NCI-H2196 (cell line): ENCODE measurements around the gene POLR3A.
A peak's percentile ranks its signal among the peaks of the same experiment; 100 is the strongest.

Experiments
- DNase-seq: peaks from one replicate; lab custom pipeline; 2025; ENCODE audit not compliant: unreplicated experiment; lab: John Stamatoyannopoulos, UW

Gene POLR3A

DNA sequence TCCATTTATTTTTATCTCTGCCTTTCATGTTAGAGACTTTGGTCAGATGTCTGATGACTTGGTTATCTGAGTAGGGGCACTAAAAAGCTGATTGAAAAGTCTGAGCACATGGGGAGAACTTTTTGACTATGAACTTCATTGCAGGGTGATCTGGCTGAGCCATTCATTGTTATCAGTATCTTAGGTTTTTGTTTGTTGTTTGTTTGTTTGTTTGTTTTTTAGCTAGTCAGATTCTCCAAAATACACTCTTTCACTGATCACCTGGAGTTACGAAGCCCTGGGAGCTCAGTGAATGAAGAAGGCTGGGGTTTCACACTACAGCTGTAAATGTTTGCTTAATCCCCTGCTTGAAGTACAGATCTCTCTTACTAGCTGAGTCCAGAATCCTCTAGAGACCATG lies 74.2 kb downstream of the POLR3A start:
- DNase-seq, result no peak

GRCh38 chr10:77949167-77949566 lies 80.1 kb downstream of the POLR3A start:
- DNase-seq, result no peak

DNA sequence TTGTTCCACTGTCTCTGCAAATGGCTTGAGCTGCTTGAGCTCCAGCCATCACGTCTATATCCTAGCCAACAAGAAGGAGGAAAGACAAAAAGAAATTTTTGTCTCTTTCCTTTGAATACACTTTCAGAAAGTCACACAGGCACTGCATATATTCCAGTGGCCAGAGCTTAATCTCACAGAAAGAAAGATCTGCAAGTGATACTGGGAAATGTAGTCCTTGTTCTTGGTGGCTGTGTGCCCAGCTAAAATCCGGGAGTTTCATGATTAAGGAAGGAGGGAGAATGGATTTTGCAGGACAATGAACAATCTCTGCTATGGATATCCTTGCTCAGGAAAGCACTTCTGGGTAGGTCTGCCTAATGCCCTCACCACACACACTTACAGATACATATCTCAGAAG lies 83.2 kb downstream of the POLR3A start:
- no peak for DNase-seq

DNA sequence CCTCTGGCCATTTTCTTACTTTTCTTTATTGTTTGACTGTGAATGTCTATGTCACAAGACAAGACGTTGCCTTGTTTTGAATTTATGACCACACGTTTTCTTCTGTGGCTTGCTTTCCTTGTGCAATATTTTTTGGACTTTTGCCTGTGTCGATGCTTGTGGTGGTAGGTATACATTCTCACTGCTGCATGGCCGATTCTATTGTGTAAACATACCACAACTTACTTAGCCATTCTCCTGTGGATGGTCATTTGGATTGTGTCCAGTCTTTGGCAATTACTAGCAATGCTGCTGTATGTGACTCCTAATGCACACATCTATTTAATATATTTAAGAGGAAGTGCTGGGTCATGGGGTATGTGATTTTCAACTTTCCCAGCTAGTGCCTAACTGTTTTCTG lies 84.8 kb downstream of the POLR3A start:
- no peak for DNase-seq

DNA sequence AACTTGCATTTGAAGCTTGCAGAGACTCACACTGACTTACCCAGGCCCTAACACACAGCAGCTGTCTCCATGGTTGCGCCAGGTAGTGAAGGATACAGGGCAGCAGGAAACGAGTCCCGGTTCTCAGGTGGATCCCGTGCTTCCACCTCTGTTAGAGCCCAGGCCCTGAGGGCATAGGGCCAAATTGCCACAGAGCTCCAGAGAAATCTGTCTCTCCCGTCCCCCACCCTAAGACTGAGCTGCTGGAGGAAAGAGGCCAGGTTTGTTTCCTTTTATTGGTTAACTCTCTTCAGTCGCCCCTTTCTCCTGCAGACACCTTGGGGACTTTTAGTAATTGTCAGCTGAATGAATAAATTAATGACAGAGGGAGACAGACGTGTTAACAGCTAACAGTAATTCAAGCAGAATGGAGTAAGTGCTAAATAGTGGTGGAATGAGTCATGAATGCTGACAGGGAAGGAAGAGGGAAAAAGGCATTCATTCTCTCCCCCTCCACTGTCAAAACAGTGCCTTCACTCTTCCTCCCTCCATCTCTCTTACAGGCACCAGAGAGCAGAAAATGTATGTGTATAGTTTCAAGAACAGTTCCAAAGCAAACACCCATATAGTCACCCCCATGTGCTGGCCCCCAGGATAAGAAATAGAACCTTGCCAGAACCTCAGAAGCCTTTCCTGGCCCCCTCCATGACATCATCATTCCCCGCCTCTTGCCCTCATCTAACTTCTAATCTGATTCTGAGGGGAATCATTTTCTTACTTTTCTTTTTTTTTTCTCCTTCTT lies 86.0 kb downstream of the POLR3A start:
- DNase-seq, result peak; percentile 35

DNA sequence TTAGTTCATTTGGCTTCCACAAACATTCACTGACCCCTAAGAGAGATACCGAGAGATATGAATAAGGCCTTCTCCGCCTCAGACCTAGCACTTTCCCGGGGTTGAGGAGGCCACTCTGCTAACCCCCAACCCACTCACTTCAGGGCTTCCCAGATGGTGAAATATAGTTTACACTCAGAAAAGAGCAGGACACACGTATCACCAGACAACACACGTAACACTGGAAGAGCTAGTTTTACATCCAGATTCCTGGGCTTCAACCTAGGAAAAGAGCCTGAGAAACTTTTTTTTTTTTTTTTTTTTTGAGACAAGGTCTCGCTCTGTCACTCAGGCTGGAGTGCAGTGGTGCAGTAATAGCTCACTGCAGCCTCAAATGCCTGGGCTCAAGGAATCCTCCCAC lies 87.5 kb downstream of the POLR3A start:
- DNase-seq, result no peak

DNA sequence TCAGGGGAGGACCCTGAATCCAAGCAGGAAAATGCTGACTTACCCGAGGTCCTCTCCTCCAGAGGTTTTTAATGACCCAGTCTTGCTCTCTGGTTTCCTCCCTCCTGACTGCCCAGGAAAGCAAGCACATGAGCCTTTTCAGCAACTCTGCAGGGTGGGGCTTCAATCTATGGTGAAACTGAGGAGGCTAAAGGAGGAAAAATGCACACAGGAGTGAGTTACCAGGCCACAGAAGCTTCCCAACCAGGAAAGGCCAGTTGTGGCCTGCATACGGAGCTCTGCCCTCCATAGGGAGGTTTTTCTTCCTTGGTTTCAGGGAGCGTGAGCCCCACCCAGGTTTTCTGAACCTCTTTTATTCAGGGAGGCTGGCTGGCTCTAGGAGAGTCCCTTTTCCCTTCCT lies 88.7 kb downstream of the POLR3A start:
- DNase-seq, result no peak

DNA sequence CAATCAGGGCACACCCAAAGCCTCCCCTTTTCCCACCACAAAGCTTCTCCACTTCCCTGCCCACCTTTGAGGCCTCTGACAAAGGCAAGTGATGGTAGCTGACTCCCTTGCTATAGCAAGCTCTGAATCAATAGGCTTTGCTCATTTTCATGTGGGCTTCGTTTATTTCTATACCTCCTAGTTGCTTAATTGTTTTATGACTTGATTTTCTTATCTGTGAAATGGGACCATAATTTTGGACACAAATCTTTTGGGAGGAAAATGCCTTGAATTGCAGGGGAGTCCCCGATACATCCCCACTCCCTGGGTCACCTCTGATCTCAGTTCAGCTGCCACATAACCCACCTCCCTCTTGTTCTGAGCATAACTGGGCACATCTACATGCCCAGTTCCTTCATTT lies 89.1 kb downstream of the POLR3A start:
- no peak for DNase-seq

DNA sequence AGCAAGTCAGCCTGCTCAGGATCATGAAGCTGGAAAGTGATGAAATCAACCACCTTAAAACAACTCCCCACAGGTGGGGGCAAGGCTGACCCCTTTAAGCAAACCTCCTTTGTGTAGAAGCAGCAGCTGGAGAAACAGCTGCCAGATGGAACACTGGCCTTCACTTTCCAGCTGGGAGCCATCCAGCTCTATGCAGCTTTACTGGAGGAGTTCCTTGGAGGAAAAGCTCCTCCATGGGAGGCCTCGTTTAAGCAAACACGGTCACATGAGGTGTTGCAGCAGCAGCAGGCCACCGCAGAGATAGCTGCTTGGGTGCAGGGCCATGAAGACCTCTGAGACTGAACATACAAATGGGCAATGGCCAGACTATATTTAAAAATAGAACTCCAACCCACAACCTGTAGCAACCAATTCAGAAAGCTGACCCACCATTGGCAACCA lies 89.7 kb downstream of the POLR3A start:
- DNase-seq, result peak; percentile 20

- DNase-seq, result no peak
Observed at GRCh38 chr10:77936697-77937567, 92.4 kb downstream of the POLR3A start.

DNA sequence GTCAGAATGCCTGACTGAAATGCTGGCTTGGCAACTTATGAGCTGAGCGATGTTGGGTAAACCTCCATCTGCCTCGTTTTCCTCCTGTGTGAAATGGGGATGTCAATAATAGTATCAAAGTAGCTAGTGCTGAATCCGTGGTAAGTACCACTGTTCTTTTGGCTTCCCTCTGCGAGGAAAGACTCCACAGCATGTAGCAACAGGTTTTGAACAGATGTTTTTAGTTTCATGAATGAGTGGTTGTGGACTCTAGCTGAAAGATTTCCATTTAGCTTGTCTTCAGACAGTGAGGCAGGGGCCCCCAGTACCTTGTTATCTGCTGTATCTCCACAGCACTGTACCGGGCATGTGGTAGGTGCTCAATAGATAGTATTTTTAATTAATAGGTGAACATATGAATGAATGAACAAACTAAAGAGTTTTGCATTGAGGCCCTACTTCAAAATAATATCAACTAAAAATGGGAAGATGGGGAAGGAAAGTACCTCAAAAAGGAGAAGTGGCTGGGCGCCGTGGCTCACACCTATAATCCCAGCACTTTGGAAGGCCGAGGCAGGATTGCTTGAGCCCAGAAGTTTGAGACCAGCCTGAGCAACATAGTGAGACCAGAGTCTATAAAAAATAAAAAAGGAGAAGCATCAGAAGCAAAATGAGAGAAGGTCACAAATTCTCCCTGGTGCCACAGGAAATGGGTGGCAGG lies 97.1 kb downstream of the POLR3A start:
- no peak for DNase-seq

DNA sequence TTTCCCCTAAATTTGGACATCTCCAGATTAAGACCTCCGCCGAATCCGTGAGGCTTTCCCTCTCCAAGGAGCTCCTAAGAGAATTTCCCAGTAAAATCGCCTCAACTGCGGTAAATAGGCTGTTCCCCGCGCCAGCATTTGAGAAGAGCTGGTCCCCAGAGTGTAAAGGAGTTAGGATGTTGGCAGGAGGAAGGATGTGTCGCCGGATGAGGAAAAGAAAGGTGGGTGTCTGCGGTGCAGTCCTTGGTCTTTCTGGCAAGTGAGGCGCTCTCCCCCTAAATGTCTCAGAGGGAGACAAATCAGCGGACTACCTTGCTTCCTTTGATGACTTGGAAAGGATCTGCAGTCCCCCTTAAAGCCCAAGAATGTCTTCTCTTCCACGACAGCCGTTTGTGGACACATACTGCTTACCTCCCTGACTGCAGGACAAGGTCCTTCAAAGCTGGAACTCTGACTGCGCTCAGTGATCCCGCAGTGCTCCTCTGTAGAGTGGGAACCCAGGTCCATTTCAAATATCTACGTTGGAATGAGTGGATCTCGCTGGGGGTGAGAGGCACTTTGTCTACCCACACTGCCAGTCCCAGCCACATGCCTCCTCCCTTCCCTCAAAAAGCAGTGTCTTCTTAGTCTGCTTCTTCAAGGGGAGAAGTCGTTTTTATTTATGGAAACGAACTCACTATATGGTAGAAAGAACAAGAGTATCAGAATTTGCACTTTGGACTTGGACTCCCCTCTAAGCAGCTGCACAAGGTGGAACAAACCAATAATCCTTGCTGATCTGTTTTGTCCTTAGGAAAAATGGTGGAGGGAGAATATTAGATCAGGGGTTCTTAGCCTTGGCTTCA lies 101.7 kb downstream of the POLR3A start:
- no peak for DNase-seq

- DNase-seq, result peak; percentile 15
Observed at GRCh38 chr10:77926566-77927401, 102.5 kb downstream of the POLR3A start, which contains the start of gene DLG5. Gene DLG5 (minus strand): TSS chr10:77926755. CDS start chr10:77926520, 235 bp downstream.

DNA sequence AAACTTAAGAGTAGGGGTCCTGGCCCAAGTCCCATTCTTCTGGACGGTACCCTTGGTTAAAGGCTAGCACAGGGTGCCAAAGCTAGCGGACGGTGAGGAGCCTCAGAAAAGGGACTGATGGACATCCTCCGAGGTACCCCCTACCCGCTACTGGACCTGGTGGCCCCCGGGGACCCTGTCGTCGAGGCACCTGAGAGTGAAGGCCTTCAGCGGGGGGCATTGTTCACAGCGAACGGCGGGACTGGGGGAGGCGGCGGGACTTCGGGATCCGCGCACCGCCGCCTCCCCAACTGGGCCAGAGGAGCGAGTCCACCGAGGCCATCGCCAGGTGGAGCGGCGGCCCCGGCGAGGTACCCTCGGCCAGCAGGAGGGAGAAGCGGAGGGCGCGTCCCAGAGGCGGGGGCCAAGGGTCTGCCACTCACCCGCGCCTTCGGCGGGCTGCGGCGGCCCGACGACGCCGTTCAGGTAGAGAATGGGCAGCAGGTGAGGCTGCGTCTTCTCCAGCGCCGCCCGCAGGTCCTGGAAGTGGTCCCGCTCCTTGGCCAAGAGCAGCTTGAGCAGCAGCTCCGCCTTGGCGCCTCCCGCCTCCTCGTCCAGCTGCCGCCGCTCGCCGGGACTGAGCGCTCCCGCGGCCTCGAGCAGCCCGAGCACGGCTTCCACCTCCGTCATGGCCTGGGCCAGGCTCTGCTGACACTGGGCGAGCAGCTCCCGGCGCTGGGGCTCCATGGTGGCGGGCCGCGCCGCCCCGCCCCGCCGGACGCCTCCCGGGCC lies 103.3 kb downstream of the POLR3A start:
- no peak for DNase-seq

- no peak for DNase-seq
Observed at GRCh38 chr10:77925410-77925794, 103.9 kb downstream of the POLR3A start.

DNA sequence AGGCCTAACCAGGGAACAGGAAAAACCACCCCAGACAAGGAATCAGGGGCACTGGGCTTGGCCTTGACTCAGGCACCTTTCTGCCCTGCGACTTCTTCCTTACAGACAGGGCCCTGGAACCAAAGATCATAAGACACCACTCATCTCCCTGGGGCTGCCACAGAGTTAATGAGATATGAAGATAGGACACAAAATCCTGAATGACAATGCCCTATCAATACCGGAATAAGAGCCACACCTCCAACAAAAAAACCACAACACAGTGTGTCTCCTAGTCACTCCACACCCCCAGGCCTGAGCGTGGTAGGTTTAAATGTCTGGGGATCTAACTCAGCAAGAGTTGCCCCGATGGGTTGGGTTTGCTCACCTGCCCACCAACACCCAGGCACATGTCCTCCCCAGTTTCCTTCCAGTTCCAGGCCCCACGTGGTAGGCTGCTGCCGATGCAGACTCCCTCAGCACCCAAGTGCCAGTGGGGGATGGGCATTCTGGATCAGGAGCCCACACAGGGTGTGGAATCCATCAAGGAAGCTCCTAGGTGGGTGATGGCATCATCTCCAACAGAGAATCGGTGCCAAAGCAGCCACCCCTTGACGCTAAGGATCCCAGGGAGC lies 106.6 kb downstream of the POLR3A start:
- no peak for DNase-seq

DNA sequence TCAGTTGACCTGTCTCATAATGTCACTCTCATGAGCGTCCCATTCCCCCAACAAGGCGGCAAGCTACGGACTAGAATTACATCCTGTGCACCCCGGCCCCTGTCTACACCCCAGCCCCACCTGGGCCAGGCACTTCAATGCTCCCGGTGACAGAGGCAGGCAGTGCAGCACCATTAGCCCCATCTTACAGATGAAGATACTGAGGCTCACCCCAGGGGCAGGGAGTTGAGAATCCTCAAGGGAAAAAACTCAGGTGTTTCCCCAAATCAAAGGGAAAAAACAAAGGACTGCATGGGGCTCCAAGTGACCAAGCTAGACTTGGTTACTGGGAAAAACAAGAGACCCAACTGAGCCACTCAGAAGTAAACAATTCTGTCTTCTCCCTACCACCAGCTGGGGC lies 107.3 kb downstream of the POLR3A start:
- DNase-seq, result no peak

GRCh38 chr10:77921395-77921794 lies 107.9 kb downstream of the POLR3A start:
- no peak for DNase-seq

- DNase-seq, result no peak
Observed at GRCh38 chr10:77920495-77920894, 108.8 kb downstream of the POLR3A start.
